Inflammatory macrophage treated with lipopolysaccharide for 4 hours (primary cell): ENCODE data around the gene KCTD3.

Experiments
- DNase-seq: peaks from one replicate; pipeline ENCODE4 v3.0.0-alpha.2; 2020

The KCTD3 gene

GRCh38 chr1:215557504-215557903 lies 9.6 kb upstream of the KCTD3 start:
- no peak for DNase-seq

DNA sequence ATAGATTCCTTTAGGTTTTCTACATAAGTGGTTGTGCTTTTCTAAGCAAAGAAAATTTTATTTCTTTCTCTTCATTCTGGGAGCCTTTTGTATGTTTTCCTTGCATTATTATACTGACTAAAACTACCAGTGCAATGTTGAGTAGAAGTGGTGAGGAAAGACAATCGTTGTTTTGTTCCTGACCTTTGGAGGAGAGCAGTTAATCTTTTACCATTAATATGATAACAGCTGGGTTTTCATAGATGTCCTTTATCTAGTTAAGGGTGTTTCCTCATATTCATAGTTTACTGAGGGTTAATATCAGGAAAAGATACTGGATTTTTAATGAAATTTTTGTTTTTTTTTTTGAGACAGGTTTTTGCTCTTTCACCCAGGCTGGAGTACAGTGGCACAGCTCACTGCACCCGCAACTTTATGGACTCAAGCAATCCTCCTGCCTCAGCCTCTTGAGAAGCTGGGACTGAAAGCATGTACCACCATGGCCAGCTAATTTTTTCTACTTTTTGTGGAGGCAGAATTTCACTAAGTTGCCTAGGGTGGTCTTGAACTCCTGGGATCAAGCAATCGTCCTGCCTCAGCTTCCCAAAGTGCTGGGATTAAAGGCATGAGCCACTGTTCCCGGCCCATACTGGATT lies 9.0 kb upstream of the KCTD3 start:
- DNase-seq, result no peak

DNA sequence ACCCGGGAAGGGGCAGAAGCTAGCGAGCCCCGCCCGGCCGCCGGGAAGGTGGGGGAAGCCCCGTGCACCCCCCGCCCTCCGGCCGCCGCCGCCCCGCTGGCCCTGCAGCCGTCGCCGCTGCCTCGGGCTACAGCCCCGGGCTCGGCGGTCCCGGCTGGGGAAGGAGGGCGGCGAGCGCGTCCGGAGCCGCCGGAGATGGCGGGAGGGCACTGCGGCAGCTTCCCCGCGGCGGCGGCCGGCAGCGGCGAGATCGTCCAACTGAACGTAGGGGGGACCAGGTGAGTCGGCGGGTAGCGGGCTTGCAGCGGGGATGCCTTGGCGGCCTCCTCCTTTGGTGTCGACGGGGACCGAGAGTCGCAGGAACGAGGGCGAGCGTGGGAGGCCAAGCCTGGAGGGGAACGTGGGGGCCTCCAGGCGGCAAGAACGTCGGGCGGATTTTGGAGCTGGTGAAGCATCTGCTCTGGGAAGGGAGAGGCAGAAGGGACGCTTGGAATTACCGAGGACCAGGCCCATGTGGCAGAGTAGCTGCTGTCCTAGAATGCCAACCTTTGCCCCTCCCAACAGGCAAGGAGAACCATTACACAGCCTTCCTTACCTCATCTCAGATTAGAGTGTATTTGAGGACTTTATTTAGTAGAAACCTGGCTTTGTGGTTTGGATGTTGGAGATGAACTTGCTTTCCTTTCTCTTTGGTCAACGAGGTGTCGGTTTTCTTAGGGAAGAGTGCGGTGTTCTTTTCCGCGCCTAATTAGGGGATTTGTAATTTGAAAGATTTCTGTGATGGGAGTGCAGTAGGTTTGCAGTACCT lies 591 bp downstream of the KCTD3 start:
- peak; percentile 33 for DNase-seq

- peak; percentile 14 for DNase-seq
Measured at GRCh38 chr1:215568299-215568692, 1.2 kb downstream of the KCTD3 start.

GRCh38 chr1:215569986-215570824 lies 3.1 kb downstream of the KCTD3 start:
- no peak for DNase-seq

DNA sequence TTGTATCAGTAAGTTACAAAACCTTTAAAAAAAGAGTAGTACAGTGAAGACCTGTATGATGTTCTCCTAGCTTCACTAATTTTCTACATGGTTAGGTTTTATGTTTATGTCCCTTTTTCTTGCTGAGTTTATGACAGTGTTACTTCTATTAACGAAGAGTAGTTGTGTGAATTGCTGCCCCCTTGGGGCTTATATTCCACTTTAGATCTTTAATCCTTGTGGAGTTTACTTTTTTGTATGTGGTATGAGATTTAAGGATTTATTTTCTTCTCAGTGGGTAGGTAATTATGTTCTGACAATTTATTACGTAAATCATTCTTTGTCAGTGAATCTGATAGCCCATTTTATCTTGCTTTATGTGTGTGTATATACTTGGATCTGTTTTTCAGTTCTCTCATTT lies 14.8 kb downstream of the KCTD3 start:
- no peak for DNase-seq

- DNase-seq, result no peak
Measured at GRCh38 chr1:215583185-215583749, 16.2 kb downstream of the KCTD3 start.

GRCh38 chr1:215584389-215584788 lies 17.3 kb downstream of the KCTD3 start:
- DNase-seq, result no peak

GRCh38 chr1:215589650-215590435 lies 22.7 kb downstream of the KCTD3 start:
- DNase-seq, result no peak

- DNase-seq, result no peak
Measured at GRCh38 chr1:215590779-215591491, 23.8 kb downstream of the KCTD3 start.

DNA sequence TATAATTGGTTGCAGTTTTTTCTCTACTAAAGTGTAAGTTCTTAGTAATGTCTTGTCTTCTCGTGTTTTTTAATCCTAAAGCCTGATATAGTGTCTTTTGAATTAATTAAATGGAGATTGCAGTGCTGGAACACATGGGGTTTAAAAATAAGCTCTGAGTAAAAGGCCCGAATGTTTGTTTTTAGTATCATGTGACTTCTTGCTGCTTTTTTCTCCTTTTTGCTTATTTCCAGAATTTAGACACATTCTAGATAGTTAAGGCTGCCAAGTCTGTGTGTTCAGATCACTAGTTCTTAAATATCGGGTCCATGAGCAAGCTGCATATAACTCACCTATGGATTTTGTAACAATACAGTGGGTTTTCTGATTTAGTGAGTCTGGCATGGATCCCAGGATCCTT lies 27.5 kb downstream of the KCTD3 start:
- no peak for DNase-seq

GRCh38 chr1:215595231-215595630 lies 28.1 kb downstream of the KCTD3 start:
- no peak for DNase-seq

GRCh38 chr1:215597961-215598360 lies 30.9 kb downstream of the KCTD3 start:
- no peak for DNase-seq

- no peak for DNase-seq
Measured at GRCh38 chr1:215599418-215600074, 32.4 kb downstream of the KCTD3 start.

DNA sequence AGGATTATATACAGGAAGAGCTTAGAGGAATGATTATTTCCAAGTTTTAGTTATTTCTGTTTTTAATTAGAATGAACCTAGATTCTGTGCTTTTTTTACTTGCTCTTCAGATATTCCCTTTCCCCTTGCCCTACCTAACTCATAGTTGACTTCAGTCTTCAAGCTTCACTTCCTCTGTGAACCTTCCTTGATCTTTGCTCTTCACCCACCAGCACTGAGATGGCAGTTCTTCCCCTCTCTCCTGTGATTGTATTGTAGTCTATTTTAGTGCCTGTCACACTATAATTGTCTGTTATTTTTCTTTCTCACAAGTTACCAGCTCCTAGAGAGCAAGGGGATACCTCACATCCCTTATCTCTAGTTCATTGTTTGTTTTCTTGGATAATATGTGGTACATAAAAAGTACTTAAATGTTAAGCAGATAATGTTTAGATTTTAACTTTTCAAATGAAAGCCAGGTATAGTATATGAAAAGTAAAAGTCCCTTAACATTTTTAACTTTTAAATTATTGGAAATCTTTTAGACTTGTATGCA lies 33.2 kb downstream of the KCTD3 start:
- no peak for DNase-seq

GRCh38 chr1:215600867-215601266 lies 33.8 kb downstream of the KCTD3 start:
- DNase-seq, result no peak

- DNase-seq, result no peak
Measured at GRCh38 chr1:215601276-215601675, 34.2 kb downstream of the KCTD3 start.

DNA sequence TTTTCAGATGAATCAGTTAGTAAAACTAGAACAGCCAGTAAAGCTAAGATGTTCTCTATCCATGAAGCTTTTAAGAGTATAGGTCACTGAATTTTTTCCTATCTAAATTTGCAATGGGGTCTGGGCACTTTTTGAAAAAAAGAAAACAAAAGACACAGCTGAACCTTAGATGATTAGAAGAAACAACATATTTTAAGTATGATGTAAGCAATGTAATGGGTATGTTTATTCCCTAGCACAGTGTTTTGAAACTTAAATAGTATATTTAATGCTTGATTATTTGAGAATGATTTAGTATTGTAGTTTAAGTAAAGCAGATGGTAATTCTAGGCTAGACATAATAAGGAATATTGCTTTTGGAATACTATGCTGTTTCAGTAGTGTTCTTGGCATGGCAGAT lies 36.2 kb downstream of the KCTD3 start:
- DNase-seq, result no peak

DNA sequence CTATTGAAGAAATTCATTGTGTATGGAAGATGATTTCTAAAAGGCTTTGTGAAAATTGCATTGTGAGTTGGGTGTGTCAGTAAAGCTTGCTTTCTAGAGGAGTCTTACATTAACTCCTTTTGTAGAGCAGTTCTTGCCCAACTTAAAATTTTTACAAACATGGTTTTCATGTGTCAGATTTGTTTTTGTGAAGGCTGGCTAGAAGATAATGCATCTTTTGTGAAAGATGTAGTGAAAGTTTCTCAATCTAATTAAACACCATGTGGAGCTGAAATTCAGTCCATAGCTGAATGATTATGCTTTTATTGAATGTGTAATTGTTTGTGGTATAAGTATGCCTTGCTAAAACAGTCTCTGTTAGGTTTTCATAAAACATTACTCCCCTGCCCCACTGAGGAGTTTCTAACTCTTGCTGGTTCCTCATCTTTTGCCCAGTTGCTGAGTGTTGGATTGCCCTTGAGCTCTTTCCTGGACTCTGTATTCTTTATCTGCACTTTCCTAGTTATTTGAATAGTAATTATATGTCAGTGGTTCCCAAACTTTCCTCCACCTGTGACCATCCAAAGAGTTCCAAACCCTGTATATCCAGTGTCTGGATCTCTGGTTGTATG lies 38.0 kb downstream of the KCTD3 start:
- DNase-seq, result no peak

DNA sequence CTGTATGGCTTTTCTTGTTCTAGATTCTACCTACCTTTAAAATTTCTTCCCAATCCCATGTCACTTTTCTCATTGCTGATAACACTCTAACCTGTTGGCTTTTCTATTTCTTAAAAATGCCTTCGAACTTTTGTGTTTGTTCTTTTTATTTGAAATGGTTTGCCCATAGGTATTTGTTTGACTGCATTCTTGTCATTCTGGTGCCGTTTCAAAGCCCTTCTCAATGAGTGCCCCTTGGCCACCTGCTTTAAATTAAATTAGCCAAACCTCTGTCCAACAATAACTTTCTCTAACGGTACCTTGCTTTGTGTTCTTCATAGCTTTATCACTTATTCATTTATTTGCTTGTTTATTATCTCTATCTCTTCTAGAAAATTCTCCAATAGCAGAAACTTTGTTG lies 38.9 kb downstream of the KCTD3 start:
- no peak for DNase-seq
